Measurements from ENCODE around the gene RNU6-1.

The RNU6-1 gene

GRCh38 chr15:67801142-67801541, 38.7 kb downstream of the RNU6-1 start:
- DNase-seq (ENCODE audit: low spot score): no peak

- DNase-seq (ENCODE audit: low spot score): no peak
Measured at GRCh38 chr15:67799801-67800205, 40.0 kb downstream of the RNU6-1 start.

- DNase-seq (ENCODE audit: low spot score): no peak
Measured at GRCh38 chr15:67796196-67797127, 43.4 kb downstream of the RNU6-1 start.

- DNase-seq (ENCODE audit: low spot score): no peak
Measured at GRCh38 chr15:67794832-67795574, 44.8 kb downstream of the RNU6-1 start.

- DNase-seq (ENCODE audit: low spot score): no peak
Measured at GRCh38 chr15:67792250-67792942, 47.4 kb downstream of the RNU6-1 start.

GRCh38 chr15:67790610-67791319, 49.1 kb downstream of the RNU6-1 start:
- no peak for DNase-seq (ENCODE audit: low spot score)

All from LoVo (cell line).